Mucosa of gallbladder (tissue), 1 donor: ENCODE data around the gene GBA3. TPM values are rescaled to one million over a fixed set of nuclear protein-coding genes. Genes with fewer than 3 reads are reported as not detected.

Experiments
- DNase-seq: peaks from one replicate; pipeline ENCODE4 v3.0.0-alpha.2; 2020; ENCODE audit warnings: low spot score
- total RNA-seq: library from RNA; stranded (reverse); gene quantifications from one replicate; pipeline ENCODE4 v1.2.1, GENCODE V29; 2021
- donor health status: DM: no; HTN: no; CAD: no.

Gene GBA3
- total RNA-seq, result 29.4 TPM

- peak; percentile 57 for DNase-seq
These were observed at the start of gene GBA3 for GRCh38 chr4:22692736-22693135. Gene GBA3, plus strand, starts transcription at chr4:22692937.

- DNase-seq, result no peak
These were observed 48.8 kb upstream of the GBA3 start for GRCh38 chr4:22643952-22644351.

GRCh38 chr4:22645481-22646182, 47.1 kb upstream of the GBA3 start:
- DNase-seq, result no peak

GRCh38 chr4:22648996-22649395, 43.7 kb upstream of the GBA3 start:
- no peak for DNase-seq

- no peak for DNase-seq
These were observed 42.0 kb upstream of the GBA3 start for GRCh38 chr4:22650771-22651170.

GRCh38 chr4:22653752-22654151, 39.0 kb upstream of the GBA3 start:
- DNase-seq, result no peak

- DNase-seq, result no peak
These were observed 31.3 kb upstream of the GBA3 start for GRCh38 chr4:22661443-22661842.

- DNase-seq, result no peak
These were observed 25.3 kb upstream of the GBA3 start for GRCh38 chr4:22667332-22667940.

- DNase-seq, result no peak
These were observed 24.4 kb upstream of the GBA3 start for GRCh38 chr4:22668301-22668700.

- no peak for DNase-seq
These were observed 24.0 kb upstream of the GBA3 start for GRCh38 chr4:22668702-22669101.

- DNase-seq, result no peak
These were observed 21.8 kb upstream of the GBA3 start for GRCh38 chr4:22670956-22671355.

- no peak for DNase-seq
These were observed 20.2 kb upstream of the GBA3 start for GRCh38 chr4:22672519-22672918.

GRCh38 chr4:22672944-22673343, 19.8 kb upstream of the GBA3 start:
- no peak for DNase-seq

- no peak for DNase-seq
These were observed 18.0 kb upstream of the GBA3 start for GRCh38 chr4:22674700-22675099.

- DNase-seq, result no peak
These were observed 16.7 kb upstream of the GBA3 start for GRCh38 chr4:22676063-22676462.

GRCh38 chr4:22677780-22678179, 15.0 kb upstream of the GBA3 start:
- DNase-seq, result no peak

- DNase-seq, result no peak
These were observed 13.5 kb upstream of the GBA3 start for GRCh38 chr4:22678940-22679854.

GRCh38 chr4:22680065-22680642, 12.6 kb upstream of the GBA3 start:
- DNase-seq, result no peak

- no peak for DNase-seq
These were observed 9.0 kb upstream of the GBA3 start for GRCh38 chr4:22683726-22684125.

- DNase-seq, result no peak
These were observed 6.6 kb upstream of the GBA3 start for GRCh38 chr4:22686141-22686540.

GRCh38 chr4:22688236-22688635, 4.5 kb upstream of the GBA3 start:
- DNase-seq, result no peak

GRCh38 chr4:22689428-22689827, 3.3 kb upstream of the GBA3 start:
- no peak for DNase-seq
